Measurements from ENCODE around the gene GMDS.

The GMDS gene

DNA sequence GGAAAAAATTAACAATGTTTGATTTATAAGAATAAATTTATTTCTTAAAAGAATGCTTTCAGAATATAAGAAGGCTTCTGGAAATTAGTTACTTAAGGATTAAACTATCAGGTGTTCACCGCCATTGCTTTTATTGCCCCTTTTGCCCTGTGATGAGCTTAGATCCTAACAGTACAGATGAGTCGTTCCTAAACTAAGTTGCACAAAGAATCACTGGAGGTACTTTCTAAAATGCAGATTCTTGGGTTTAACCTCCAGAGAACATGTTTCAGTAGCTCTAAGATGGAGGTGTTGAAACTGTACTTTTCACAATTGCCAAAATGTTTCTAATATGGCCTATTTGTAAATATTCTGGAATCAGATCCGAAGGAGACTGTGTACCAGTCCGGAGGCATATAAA lies 211.9 kb downstream of the GMDS start:
- no peak for DNase-seq

DNA sequence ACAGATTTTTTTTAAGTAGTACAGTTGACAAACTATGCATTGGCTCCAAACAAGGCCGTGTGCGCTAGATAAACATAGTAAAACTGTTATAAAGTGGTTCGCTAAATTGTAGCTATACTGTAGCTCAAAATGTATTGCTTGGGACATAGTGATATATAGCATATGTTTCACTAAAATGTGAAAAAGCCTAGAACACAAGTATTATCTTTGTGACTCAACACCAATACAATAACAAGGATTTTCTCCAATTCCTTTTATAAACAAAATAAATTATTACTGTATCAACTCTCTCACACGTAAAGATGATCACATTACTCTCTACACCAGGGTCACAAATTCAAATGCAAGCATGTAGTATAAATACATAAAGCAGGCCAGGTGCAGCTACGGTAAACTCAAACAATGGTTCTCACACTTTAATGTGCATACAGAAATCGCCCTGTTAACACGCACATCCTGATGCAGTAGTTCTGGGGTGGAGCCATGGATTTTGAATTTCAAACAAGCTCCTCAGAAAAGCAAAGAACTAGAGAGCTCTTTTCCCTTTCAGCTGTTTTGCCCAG lies 214.6 kb downstream of the GMDS start:
- DNase-seq = no peak

DNA sequence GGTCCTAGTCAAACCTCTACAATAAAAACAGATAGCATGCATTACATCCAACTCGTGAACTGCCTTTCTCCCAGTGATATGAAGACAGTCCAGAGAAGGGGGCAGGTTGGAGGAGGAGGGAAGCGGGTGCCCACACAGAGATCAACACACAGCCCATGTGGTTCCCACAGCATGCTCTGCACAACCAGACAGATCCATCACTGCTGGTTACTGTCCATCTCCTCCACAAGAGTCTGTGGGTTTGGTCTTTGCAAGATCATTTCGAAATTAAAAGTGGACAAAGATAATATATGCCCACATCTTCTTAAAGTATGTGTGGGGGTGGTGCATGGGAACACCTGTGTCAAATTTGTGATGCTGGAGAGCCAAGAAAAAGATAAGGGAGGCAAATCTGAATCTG lies 215.5 kb downstream of the GMDS start:
- no peak for DNase-seq

DNA sequence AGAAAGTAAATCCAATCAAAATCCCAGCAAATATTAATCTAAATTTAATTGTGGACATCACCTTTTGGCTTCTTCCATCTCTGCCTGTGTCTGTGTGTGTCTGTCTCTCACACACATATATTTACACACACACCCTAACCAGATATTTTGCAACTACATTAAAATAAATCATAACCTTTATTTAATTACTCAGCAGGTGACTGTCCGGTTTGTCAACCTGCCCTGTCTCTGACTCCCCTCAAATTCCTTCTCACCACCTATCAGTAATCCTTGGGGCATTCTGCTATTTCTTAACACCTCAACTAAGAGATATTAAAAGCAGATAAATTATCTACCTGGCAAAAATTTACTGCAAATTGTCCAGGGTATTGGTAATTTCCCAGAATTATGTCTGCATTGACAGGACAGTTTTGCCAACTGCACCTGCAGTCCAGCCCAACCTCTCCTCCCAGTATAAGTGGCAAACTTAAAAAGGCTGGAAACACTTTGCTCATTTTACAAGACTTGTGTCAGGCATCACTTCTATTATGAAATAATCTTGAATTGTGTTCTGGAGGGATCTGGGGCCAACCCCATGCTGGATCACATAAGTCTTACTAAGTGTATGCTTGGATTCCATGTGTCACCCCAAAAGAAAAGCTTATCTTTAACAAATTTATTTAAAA lies 216.1 kb downstream of the GMDS start:
- DNase-seq = no peak

DNA sequence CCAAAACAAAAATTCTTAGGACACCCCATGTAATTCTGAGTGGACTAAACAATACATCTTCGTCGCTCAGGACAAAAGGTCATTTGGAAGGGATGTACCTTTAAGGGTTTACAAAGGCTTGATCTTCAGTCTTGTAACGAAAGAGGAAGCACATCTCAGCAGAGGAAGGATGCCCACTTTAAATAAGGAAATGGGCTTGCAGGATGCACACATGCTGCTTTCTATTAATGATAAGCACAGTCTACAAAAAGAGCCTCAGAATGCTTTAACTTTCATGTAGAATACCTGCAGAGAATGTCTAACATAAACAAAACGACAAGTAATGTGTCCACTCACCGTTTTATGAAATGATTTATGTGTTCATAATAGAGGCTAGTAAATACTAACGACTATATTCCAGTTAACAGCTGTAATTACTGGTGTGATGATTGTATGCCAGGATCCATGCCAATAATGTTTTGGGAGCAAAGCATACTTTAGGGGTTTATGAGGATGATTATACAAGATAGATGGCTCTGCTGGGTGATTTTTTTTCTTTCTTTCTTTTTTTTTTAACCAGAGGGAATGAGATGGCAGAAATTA lies 216.9 kb downstream of the GMDS start:
- DNase-seq = no peak

DNA sequence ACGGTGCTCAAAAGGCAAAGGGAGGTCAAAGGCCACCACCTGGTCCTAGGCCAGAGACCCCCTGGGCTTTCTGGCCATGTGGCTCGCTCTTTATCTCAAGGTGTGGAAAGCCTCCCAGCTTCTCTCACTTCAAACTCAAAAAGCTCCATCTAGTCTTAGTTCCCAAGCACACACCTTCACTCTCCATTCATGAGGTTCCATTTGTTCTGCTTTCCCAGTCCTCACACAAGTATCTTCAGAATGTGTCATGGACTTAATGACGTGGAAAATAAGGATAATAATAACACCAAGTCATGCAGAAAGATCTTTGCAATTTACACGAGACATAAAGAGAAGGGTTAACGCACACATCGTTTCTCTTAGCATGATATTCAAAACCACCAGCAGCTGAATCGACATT lies 219.3 kb downstream of the GMDS start:
- DNase-seq = no peak

DNA sequence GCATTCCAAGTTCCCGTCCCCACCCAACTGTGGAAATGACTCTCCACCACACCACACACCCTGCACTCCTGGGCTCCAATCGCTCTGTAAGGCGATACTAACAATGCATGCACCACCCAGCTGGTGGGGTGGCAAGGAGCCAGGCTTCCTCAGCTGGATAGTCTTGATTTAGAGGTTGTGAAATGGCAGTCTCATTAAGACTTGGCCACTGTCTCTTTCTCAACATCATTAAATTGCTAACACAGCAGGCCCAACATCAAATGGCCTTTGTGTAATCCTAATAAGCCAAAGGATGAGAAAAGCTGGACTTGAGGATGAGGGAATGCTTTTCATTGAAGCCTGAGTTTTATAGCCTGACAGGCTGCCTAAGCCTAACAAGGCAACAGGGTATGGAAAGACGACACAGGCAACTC lies 223.7 kb downstream of the GMDS start:
- no peak for DNase-seq

DNA sequence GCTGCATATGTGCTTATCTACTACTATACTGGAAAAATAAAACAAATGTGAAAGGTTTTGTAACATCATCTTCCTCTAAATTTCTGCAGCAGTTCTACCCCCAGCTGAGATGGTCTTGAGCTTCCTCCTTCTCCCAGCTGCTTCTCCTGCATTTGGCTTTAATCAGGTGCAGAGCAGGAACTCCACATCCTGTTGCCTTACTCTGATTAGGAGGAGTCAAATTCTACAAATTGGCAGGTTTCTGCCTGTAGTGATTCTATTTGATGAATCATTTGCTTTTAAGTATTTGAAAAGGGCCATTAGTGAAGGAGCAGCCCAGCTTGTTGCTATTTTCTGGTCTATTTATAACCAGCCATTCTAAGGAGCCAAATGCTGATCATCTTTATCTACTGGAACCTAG lies 224.5 kb downstream of the GMDS start:
- no peak for DNase-seq

DNA sequence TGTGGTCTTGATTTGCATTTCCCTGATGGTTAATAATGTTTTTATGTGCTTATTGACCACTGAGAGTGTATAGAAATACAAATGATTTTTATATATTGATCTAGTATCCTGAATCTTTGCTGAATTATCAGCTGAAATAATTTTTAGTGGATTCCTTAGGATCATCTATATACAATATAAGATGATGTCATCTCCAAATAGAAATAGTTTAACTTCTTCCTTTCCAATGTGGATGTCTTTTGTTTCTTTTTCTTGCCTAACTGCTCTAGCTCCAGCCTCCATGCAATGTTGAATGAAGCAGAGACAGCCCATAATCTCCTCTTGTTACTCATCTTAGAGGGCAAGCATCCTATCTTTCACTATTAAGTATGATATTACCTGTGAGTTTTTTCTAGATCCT lies 226.4 kb downstream of the GMDS start:
- no peak for DNase-seq

DNA sequence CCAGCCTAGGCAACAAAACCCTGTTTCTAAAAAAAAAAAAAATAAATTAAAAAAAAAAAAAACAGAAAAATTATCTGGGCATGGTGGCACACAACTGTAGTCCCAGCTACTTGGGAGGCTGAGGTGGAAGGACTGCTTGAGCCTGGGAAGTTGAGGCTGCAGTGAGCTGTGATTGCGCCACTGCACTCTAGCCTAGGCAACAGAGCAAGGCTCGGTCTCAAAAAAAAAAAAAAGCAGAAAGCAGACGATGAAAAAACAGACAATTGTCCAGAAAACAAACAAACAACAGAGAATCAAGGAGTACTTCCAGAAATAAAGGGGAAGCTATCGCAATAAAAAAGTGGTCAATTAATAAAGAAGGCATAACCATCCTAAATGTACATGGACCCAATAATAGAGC lies 229.4 kb downstream of the GMDS start:
- no peak for DNase-seq

DNA sequence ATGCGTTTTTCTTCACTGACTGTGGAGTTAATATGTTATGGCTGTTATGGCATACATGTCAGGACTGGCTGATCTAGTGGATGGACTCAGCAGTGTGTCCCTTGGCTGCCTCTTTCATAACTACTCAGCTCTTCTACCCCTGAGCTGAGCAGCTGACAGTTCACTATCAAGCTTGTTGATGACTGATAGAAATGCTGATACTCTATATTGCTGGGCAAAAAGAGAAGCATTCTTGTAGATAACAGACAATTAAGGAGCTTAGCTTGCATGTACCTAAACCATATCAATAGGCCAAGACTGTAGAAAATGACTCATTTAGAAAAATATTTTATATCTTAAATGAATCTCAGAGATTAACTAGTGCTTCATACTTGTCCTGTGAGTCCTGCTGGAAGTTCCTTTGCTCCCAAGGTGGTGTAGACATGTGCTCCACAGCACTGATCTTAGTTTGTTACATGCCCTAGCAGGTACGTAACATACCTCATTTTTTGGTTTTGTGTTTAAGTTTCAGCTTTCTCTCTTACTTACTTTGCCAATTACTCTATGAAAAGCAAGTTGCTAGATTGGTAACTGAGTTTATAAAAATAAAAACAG lies 236.9 kb downstream of the GMDS start:
- no peak for DNase-seq

DNA sequence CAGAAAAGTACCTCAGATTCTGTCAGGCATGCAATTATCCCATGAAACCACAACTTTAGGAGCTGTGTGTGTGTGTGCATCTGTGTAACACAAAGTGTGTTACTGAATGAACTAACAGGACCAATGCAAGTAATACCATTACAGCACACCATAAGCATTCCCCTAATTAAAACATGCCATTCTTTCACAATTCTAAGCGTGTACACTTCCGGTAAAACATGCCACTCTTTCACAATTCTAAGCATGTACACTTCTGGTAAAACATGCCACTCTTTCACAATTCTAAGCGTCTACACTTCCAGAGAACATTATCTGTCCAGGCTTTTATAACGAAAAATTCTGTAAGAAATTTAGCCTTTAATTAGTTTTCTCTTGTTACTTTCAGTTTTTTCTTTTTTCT lies 238.2 kb downstream of the GMDS start:
- no peak for DNase-seq

DNA sequence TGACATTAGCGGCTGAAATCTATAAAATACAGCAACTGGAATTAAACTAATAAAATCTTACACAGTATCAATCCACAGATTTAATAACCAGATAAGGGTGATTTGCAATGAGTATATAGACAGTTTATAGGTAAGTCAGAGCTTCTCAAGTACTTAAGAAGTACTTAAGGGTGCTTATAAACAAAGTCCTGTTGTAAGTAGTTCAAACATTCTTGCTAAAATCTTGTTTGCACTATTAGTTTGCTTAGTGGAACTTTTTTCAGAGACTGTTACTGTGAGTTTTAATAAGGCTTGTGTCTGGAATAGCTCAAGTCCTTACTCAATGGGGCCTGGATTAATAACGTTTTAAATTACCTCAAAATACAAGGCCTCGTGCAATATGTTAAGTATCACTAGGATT lies 240.5 kb downstream of the GMDS start:
- DNase-seq = no peak

DNA sequence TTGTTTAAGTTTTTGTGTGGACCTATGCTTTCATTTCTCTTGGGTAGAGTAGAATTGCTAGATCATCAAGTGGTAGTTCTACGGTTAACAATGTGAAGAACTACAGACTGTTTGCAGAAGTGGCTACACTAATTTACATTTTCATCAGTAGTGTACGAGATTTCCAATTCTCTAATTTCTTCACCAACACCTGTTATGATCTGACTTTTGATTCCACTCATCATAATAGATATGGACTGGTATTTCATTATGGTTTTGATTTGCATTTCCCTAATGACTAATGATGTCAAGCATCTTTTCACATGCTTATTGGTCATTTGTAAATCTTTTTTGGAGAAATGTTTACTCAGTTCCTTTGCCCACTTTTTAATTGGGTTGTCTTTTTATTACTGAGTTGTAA lies 244.4 kb downstream of the GMDS start:
- no peak for DNase-seq

DNA sequence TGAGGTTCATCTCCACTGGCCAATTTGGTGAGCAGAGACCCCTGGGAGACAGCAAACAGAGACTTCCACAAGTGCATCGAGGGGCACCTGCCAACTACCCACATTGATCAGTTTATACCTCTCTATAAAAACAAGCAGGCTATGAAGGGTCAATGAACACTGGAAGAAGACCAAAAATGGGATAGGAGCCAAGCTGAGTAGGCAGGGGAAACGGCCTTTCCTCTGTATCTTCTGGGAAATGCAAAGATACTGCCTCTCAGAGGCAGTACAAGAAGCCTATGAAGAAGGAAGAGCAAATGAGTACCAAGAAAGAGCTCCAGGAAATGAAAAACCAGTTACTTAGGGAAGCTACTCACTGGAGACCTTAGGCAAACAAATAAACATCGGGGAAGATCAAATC lies 247.7 kb downstream of the GMDS start:
- DNase-seq = no peak

DNA sequence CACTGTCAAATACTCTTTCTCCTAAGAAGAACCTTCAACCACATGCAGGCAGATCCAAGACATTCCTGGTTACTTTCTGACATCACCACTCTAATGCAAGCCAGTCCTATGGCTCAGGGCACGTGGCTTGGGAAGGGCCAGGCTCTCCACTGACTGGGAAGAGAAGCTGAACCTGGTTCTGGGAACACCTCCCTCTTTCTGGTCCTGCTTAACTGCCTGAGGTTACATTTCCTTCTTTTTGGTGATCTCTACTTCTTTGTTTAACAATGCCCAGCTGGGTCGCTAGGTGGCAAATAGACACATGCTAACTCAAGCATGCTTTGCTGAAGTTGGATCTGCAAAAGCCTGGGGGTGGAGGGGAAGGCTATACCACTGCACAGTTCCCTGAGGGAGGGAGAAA lies 249.8 kb downstream of the GMDS start:
- no peak for DNase-seq

DNA sequence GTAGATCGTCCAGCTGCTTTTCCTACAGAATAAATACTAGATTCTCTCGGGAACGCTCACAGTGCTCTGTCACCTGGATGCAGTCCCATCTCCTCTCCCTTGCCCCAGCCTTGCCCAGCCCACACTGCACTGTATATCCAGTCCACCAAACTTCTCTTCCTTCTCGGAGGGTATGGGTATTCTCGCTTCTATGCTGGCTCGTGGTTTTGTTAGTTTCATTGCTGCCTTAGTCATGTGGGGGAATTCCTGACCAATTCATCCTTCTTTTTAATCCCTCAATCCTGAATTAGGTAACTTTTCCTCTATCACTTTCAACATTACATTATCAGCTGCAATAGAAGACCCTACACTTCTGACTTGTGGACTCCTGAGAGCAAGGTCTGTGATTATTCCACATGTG lies 252.4 kb downstream of the GMDS start:
- no peak for DNase-seq

DNA sequence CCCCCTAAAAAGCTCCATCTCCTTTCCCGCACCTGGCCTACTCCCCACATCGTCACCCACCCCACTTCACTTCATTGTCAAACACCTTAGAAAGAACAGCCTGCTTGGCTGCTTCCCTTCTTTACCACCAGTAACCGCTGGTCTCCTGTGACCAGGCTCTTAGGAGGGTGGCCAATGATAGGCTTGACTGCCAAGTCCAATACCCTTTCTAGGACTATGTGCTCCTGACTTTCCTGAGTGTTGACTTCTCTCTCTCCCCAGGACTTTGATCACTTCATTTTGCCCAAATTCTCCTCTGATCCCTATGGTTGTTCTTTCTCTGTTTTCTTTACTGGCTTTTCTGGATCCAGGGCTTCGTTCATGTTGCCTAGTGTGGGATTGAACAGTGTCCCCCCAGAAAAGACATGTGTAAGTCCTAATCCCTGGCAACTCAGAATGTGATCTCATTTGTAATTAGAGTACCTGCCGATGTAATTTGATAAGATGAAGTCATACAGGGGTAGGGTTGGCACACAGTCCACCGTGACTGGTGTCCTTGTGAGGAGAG lies 254.0 kb downstream of the GMDS start:
- DNase-seq = no peak

DNA sequence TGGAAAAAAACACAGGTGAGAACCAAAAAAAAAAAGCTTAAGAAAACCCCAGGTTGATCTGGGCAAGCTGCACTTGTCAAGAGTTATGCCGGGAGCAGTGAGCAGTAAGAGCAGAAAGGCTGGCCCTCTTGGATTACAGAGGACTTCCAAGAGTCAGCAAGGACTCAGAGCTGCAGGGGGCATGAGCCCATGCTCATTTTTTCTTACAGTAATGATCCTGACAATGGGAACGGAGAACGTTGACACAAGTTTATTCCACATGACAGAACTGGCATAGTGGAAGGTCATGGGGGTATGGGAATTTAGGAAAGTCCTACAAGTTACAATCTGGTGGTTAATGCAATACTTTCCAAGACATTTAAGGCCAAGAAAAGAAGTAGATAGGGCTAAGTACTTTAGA lies 256.6 kb downstream of the GMDS start:
- no peak for DNase-seq

DNA sequence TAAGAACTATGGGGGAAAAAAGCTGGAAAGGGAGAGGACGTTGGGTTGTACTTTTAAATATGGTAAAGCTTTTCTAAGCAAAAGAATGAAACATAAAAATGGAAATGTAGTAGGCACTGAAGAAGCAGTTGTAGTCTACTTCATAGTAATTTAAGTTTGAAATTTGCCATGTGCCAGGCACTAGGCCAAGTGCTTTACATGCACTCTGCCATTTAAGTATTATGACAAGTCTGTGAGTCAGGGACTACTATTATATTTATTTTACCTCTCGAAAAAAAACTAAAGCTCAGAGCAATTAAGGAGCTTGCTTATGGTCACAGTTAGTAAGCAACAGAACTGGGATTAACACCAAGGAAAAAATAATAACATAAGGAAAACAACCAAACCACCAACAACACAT lies 257.8 kb downstream of the GMDS start:
- DNase-seq = no peak

DNA sequence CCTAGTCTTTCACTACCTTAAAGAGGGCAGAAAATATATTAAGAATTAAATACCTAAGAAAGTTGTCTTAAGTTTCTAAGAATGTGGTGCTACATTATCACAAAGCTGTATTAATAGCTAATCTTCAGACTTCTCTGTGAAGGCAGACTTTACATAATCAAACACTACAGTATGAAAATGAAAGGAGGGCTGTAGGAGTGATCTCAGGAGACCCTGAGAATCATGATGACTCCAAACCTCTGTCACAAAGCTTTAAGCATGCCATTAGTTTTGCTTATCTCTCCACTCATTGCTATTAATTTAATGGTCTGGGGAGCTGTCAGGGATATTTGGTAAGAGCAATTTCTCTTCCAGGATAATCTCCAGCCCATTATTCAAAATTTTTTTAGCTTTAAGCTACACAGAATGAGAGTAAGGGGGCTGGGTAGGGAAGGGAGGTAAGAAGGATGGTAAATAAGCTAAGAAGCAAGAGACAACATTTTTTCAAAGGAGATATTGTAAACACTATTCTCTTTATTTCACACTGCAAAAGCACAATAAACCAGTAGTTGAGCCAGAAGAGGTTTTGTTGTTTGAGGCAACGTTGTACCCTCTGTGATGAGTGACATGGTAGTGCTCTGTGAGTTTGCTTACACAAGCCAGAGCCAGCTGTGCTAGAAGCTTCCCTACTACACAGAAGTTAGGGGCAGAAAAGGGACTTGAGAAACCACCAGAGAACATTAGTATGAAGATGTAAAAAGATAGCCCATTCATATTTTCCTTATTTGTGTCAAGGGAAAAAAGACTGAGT lies 258.8 kb downstream of the GMDS start:
- DNase-seq = no peak

DNA sequence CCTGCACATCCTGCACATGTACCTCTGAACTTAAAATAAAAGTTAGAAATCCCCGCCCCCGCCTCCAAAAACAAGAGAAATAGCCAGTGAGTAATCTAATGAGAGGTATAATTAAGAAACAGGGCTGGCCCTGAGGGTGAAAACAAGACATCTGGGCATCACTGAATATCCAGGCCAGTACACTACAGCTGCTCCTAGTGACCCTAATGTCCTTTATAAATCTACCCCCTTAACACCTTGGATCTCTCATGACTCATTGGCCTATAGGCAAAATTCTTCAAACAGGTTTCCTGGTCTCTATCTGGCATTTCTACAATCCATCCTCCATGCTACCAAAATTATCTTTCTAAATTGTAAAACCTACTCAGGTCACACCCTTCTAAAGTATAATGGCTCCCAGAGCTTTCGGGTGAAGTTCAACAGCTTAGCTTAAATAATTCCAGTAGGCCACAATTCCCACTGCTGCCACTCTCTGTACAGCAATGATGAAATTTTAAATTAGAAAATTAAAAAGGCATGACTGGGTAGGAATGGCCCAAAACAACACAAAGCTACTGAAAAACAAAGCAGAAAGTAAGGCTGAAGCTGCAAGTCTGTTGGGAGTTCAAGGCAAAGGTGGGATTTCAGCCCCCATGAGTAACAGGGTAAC lies 260.9 kb downstream of the GMDS start:
- no peak for DNase-seq

DNA sequence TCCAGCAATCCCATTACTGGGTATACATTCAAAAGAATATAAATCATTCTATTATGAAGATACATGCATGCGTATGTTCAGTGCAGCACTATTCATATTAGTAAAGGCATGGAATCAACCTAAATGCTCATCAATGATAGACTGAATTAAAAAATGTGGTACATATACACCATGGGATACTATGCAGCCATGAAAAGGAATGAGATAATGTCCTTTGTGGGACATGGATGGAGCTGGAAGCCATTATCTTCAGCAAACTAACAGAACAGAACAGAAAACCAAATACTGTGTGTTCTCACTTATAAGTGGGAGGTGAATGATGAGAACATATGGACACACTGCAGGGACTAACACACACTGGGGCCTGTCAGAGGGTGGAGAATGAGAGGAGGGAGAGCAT lies 261.6 kb downstream of the GMDS start:
- no peak for DNase-seq
